ENCODE data around the gene CCDC197.

GRCh38 chr14:94051779-94052178 lies 54.7 kb downstream of the CCDC197 start:
- TF ChIP-seq, protein P1, sequence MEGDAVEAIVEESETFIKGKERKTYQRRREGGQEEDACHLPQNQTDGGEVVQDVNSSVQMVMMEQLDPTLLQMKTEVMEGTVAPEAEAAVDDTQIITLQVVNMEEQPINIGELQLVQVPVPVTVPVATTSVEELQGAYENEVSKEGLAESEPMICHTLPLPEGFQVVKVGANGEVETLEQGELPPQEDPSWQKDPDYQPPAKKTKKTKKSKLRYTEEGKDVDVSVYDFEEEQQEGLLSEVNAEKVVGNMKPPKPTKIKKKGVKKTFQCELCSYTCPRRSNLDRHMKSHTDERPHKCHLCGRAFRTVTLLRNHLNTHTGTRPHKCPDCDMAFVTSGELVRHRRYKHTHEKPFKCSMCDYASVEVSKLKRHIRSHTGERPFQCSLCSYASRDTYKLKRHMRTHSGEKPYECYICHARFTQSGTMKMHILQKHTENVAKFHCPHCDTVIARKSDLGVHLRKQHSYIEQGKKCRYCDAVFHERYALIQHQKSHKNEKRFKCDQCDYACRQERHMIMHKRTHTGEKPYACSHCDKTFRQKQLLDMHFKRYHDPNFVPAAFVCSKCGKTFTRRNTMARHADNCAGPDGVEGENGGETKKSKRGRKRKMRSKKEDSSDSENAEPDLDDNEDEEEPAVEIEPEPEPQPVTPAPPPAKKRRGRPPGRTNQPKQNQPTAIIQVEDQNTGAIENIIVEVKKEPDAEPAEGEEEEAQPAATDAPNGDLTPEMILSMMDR (IDR thresholded peaks at IDR 0.05) = no peak
- TF ChIP-seq EZH2 (IDR thresholded peaks at IDR 0.05) = no peak
- no peak for TF ChIP-seq EZH2phosphoT487 (IDR thresholded peaks at IDR 0.05)

Measured in neural progenitor cell (in vitro differentiated cells).